PC-3 (cell line): Measurements from ENCODE around the gene ANKRD11. TPM values are rescaled to one million over a fixed set of nuclear protein-coding genes. Genes with fewer than 3 reads are reported as not detected.

Experiments used
- ATAC-seq: fragments of 200-7000 bp; cut with Tn5 transposase; 2 replicates; pipeline ENCODE4 v1.9.1; 2020; ENCODE audit warnings: mild to moderate bottlenecking, moderate library complexity
- BruUV-seq: library from RNA; stranded (reverse); fragments of 400-500 nt; replicated peaks from 2 replicates; lab custom pipeline; 2021; lab: Mats Ljungman, UMichigan
- CTCF ChIA-PET: fragments of 300-600 bp; sonication (Branson Sonifier 250); formaldehyde crosslinking; loops from one replicate; lab custom pipeline; 2022; ENCODE audit warnings: antibody characterized with exemption; lab: Charles Lee
- POLR2A ChIA-PET: fragments of 300-600 bp; sonication (Branson Sonifier 250); formaldehyde crosslinking; loops from one replicate; lab custom pipeline; 2022; ENCODE audit warnings: antibody characterized with exemption; ENCODE audit not compliant: unreplicated experiment; lab: Charles Lee
- DNase-seq: peaks from one replicate; pipeline ENCODE4 v3.0.0-alpha.2; 2015
- H2AFZ ChIP-seq: fragments of 300-600 bp; sonication (generic); 2 replicates; pipeline ENCODE4 v1.6.0; 2016; ENCODE audit warnings: antibody characterized with exemption, low read length
- H3F3A ChIP-seq: fragments of 300-600 bp; sonication (generic); one replicate; pipeline ENCODE4 v1.6.0; 2017; ENCODE audit warnings: antibody characterized with exemption, low read length, control low read depth, mild to moderate bottlenecking; ENCODE audit not compliant: unreplicated experiment
- H3K27ac ChIP-seq: fragments of 300-600 bp; sonication (generic); 2 replicates; pipeline ENCODE4 v1.5.1; 2016; ENCODE audit warnings: mild to moderate bottlenecking, low read length
- H3K27me3 ChIP-seq: fragments of 300-600 bp; sonication (generic); 2 replicates; pipeline ENCODE4 v1.6.1; 2016; ENCODE audit warnings: low read length, mixed read lengths
- H3K36me3 ChIP-seq: fragments of 300-600 bp; sonication (generic); 2 replicates; pipeline ENCODE4 v1.6.1; 2016; ENCODE audit warnings: low read depth, mixed run types, low read length, mixed read lengths
- H3K4me1 ChIP-seq: fragments of 300-600 bp; sonication (generic); 2 replicates; pipeline ENCODE4 v1.5.1; 2016; ENCODE audit warnings: low read length; ENCODE audit not compliant: insufficient read depth
- H3K4me2 ChIP-seq: fragments of 300-600 bp; sonication (generic); 2 replicates; pipeline ENCODE4 v1.6.0; 2016; ENCODE audit warnings: low read length
- H3K4me3 ChIP-seq: fragments of 300-600 bp; sonication (generic); 2 replicates; pipeline ENCODE4 v1.5.1; 2016; ENCODE audit warnings: mild to moderate bottlenecking, low read length, mixed read lengths
- H3K79me2 ChIP-seq: fragments of 300-600 bp; sonication (generic); 2 replicates; pipeline ENCODE4 v1.6.1; 2017; ENCODE audit warnings: low read length, mixed read lengths
- H3K9ac ChIP-seq: fragments of 300-600 bp; sonication (generic); 2 replicates; pipeline ENCODE4 v1.6.0; 2016; ENCODE audit warnings: mild to moderate bottlenecking, low read length
- H3K9me2 ChIP-seq: fragments of 300-600 bp; sonication (generic); replicated peaks from 2 replicates; pipeline ENCODE4 v1.6.1; 2016; ENCODE audit warnings: mixed run types, low read length, mixed read lengths
- H3K9me3 ChIP-seq: fragments of 300-600 bp; sonication (generic); 2 replicates; pipeline ENCODE4 v1.6.1; 2016; ENCODE audit warnings: low read length, mixed read lengths
- H4K20me1 ChIP-seq: fragments of 300-600 bp; sonication (generic); 2 replicates; pipeline ENCODE4 v1.6.1; 2016; ENCODE audit warnings: low read length, mixed read lengths
- EZH2 ChIP-seq: fragments of 300-600 bp; sonication (generic); IDR thresholded peaks from one replicate; pipeline ENCODE4 v1.6.1; 2017; ENCODE audit warnings: antibody characterized with exemption, mild to moderate bottlenecking, low read length; ENCODE audit not compliant: unreplicated experiment
- EZH2phosphoT487 ChIP-seq: fragments of 300-600 bp; sonication (generic); IDR thresholded peaks from 2 replicates; pipeline ENCODE4 v1.6.1; 2018; ENCODE audit warnings: mild to moderate bottlenecking, antibody characterized with exemption, low read length, borderline replicate concordance
- intact Hi-C: fragments of 100-400 bp; cut with micrococcal nuclease; formaldehyde crosslinking; loops from 2 replicates; pipeline ENCODE4 v1.9.0; 2023
- total RNA-seq: library from RNA; depleted of rRNA; stranded (reverse); fragments of >200 nt; gene quantifications from 2 replicates; pipeline ENCODE4 v1.2.3, GENCODE V29; 2014
- TF ChIP-seq, protein P1 (sequence below): fragments of 300-600 bp; sonication (generic); conservative IDR thresholded peaks from 2 replicates; pipeline ENCODE4 v1.5.1; 2017; ENCODE audit warnings: antibody characterized with exemption, low read depth, mild to moderate bottlenecking, low read length

ANKRD11 gene
- total RNA-seq, 1 experiment from 2014 or later: 65.0 TPM

DNA sequence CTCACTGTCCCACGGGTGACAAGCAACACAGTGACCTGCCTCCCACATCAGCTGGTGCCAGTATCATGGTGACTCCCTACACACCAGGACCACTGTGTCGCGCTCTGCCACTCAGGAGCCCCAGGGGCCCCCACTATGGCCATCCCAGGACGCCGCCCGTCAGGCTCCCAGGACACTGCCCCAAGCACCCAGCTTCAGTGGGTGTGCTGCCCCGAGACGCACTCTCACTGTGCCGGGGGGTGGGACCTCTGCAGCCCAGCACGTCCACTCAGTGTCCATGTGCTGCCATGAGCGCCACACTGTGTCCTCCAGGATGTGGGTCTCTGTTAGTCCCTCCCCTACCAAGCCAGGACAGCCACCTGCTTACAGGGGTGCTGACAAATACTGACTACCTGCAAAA lies 152.4 kb downstream of the ANKRD11 start:
- no peaks in the 10 kb centered on the region for H3F3A ChIP-seq
- H3K27ac ChIP-seq: no peak overlapping the region
- CTCF ChIA-PET: no interaction called here
- no peak overlapping the region for H2AFZ ChIP-seq
- no peaks in the 10 kb centered on the region for H3K27me3 ChIP-seq
- DNase-seq: no peak
- no peak overlapping the region for H3K4me3 ChIP-seq
- POLR2A ChIA-PET: interaction anchor here (0.7 kb wide), 1 partner anchor 120 kb away, joined by 3 read pairs; no protein-coding TSS in a partner anchor
- H3K9ac ChIP-seq: no peak overlapping the region
- BruUV-seq: no TSS peak
- H3K4me1 ChIP-seq: peaks cover 24% of the 10 kb centered on the region
- no peaks in the 10 kb centered on the region for H3K36me3 ChIP-seq
- no peaks in the 10 kb centered on the region for H3K9me2 ChIP-seq
- peaks cover 5% of the 10 kb centered on the region; the same call in 1 of the 2 replicates for H4K20me1 ChIP-seq
- ATAC-seq: no peak
- TF ChIP-seq EZH2 (no peak), EZH2phosphoT487 (no peak)
- TF ChIP-seq, protein P1, sequence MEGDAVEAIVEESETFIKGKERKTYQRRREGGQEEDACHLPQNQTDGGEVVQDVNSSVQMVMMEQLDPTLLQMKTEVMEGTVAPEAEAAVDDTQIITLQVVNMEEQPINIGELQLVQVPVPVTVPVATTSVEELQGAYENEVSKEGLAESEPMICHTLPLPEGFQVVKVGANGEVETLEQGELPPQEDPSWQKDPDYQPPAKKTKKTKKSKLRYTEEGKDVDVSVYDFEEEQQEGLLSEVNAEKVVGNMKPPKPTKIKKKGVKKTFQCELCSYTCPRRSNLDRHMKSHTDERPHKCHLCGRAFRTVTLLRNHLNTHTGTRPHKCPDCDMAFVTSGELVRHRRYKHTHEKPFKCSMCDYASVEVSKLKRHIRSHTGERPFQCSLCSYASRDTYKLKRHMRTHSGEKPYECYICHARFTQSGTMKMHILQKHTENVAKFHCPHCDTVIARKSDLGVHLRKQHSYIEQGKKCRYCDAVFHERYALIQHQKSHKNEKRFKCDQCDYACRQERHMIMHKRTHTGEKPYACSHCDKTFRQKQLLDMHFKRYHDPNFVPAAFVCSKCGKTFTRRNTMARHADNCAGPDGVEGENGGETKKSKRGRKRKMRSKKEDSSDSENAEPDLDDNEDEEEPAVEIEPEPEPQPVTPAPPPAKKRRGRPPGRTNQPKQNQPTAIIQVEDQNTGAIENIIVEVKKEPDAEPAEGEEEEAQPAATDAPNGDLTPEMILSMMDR: no peak
- H3K79me2 ChIP-seq: peaks cover 97% of the 10 kb centered on the region
- intact Hi-C loops: no loop called here
- H3K4me2 ChIP-seq: no peak overlapping the region
- H3K9me3 ChIP-seq: no peaks in the 10 kb centered on the region

DNA sequence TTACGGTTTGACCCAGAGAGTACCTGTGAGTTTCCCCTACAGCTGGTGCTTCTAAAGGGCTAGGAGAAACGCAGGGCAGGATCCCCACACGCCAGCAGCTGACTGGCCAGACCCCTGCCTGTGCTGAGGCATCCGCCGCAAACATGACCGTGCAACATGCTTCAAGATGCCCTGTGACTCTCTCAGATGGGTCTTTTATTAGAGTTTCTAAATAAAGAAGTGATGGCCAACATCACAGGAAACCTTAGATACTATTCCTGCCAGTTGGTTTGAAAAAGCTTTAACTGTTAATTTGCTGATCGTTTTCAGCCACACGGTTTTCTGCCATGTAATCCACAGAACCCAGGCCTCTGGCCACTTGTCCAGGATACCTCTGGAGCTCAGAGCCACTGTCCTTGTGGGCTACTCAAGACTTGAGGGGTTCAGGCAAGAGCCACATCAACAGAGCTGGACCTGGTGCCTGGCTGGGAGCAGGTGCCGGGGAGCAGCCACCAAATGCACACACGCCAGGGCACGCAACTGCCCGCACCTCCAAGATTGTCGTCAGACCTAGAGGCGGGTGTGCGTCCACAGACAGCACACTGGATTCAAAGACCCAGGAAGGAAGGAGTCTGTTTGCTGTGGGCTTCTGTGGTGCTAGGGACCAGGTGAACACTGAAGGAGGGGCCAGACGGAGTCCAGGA lies 154.4 kb downstream of the ANKRD11 start:
- H3K27ac ChIP-seq: no peak overlapping the region
- H3K4me1 ChIP-seq: peaks cover 37% of the 10 kb centered on the region
- H3K4me3 ChIP-seq: no peak overlapping the region
- ChIA-PET CTCF (no interaction called here), POLR2A (no interaction called here)
- H3K4me2 ChIP-seq: no peak overlapping the region
- intact Hi-C loops: no loop called here
- H3K79me2 ChIP-seq: peaks cover 97% of the 10 kb centered on the region
- no peak for ATAC-seq
- H3K9me3 ChIP-seq: no peaks in the 10 kb centered on the region
- H3K27me3 ChIP-seq: no peaks in the 10 kb centered on the region
- no peak overlapping the region for H3K9ac ChIP-seq
- no peaks in the 10 kb centered on the region for H3F3A ChIP-seq
- no peaks in the 10 kb centered on the region for H3K36me3 ChIP-seq
- no peaks in the 10 kb centered on the region for H4K20me1 ChIP-seq
- no peak for DNase-seq
- TF ChIP-seq, protein P1: no peak
- TF ChIP-seq EZH2: no peak
- no peak for TF ChIP-seq EZH2phosphoT487
- H2AFZ ChIP-seq: no peak overlapping the region
- H3K9me2 ChIP-seq: no peaks in the 10 kb centered on the region
- BruUV-seq: no TSS peak
